ENCODE measurements around the gene DAAM1. TPM values are rescaled to one million over a fixed set of nuclear protein-coding genes. Genes with fewer than 3 reads are reported as not detected.

The DAAM1 gene
- total RNA-seq, 2 experiments from 2014 or later = 30.1 to 72.8 TPM

DNA sequence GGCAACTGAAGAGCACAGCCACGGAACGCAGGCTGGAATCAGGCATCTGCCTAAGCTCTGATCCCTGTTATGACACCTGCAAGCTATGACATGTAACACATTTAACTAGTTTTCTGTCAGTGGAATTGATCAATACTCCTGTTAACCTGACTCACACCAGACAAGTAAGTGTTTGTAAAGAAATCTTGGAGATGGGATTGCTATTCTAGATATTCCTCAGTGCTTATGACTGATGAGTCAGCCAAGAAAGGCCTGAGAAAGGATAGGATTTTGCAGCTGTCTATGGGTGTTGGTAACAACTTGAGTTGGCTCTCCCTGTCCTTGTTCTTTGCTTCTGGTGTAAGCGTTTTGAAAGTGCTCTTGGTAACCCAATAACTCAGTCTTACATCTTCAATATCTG lies 166.2 kb downstream of the DAAM1 start:
- peak overlapping the region; percentile 99 for H3K27ac ChIP-seq (ENCODE audit: low read depth, low read length, poor library complexity, severe bottlenecking)
- intact Hi-C loops (cut with micrococcal nuclease; ENCODE audit: unreplicated experiment) = loop anchor here (5.0 kb wide), 3 partner anchors 88 to 207 kb away; partner anchors contain the start of genes JKAMP and L3HYPDH
- no TSS peak for BruUV-seq (replicated peaks)

GRCh38 chr14:59355091-59355490 lies 166.6 kb downstream of the DAAM1 start:
- Histone ChIP-seq H3K4me2 (ENCODE audit: low read length) (peak overlapping the region; percentile 84), H3K4me1 (ENCODE audit: insufficient read depth, low read length, poor library complexity, severe bottlenecking) (peaks cover 75% of the 10 kb centered on the region), H3K9me3 (ENCODE audit: low read length) (no peaks in the 10 kb centered on the region), H3K9me2 (ENCODE audit: insufficient read depth, low read length) (no peaks in the 10 kb centered on the region), H3K4me3 (ENCODE audit: low read depth, low read length, poor library complexity, severe bottlenecking) (no peak overlapping the region), H2AFZ (ENCODE audit: low read length) (no peak overlapping the region; the same call in 1 of the 2 replicates), H4K20me1 (ENCODE audit: insufficient read depth, low read length) (no peaks in the 10 kb centered on the region), H3K36me3 (ENCODE audit: insufficient read depth, low read length) (peaks cover 69% of the 10 kb centered on the region), H3K79me2 (ENCODE audit: insufficient read depth, low read depth, low read length) (peaks cover 4% of the 10 kb centered on the region; the same call in 1 of the 2 replicates), H3K27ac (ENCODE audit: low read depth, low read length, poor library complexity, severe bottlenecking) (peak overlapping the region; percentile 99)
- intact Hi-C loops (cut with micrococcal nuclease; ENCODE audit: unreplicated experiment) = loop anchor here (5.0 kb wide), 3 partner anchors 87 to 208 kb away; partner anchors contain the start of genes JKAMP and L3HYPDH
- no TSS peak for BruUV-seq (replicated peaks)
- ChIA-PET POLR2A (no interaction called here), CTCF (ENCODE audit: unreplicated experiment) (no interaction called here)
- TF ChIP-seq EZH2phosphoT487 (IDR thresholded peaks at IDR 0.05; ENCODE audit: borderline replicate concordance, low read depth, low read length) (no peak), CTCF (conservative IDR thresholded peaks at IDR 0.05; ENCODE audit: low read length) (peak; percentile 65)
- peak; percentile 61 for DNase-seq (ENCODE audit: low spot score)

More for the DNA sequence above, 166.2 kb downstream of the DAAM1 start:
- H3K9me2 ChIP-seq (ENCODE audit: insufficient read depth, low read length) = no peaks in the 10 kb centered on the region
- peaks cover under 1% of the 10 kb centered on the region; the same call in 1 of the 2 replicates for H3K79me2 ChIP-seq (ENCODE audit: insufficient read depth, low read depth, low read length)
- peaks cover 71% of the 10 kb centered on the region for H3K4me1 ChIP-seq (ENCODE audit: insufficient read depth, low read length, poor library complexity, severe bottlenecking)
- H4K20me1 ChIP-seq (ENCODE audit: insufficient read depth, low read length) = no peaks in the 10 kb centered on the region
- no peak overlapping the region for H3K4me3 ChIP-seq (ENCODE audit: low read depth, low read length, poor library complexity, severe bottlenecking)
- no peak overlapping the region; the same call in 1 of the 2 replicates for H2AFZ ChIP-seq (ENCODE audit: low read length)
- no peak for DNase-seq (ENCODE audit: low spot score)
- peak overlapping the region; percentile 84 for H3K4me2 ChIP-seq (ENCODE audit: low read length)
- no peak for TF ChIP-seq EZH2phosphoT487 (IDR thresholded peaks at IDR 0.05; ENCODE audit: borderline replicate concordance, low read depth, low read length)
- no peak for TF ChIP-seq CTCF (conservative IDR thresholded peaks at IDR 0.05; ENCODE audit: low read length)
- ChIA-PET POLR2A (interaction anchor here (1.2 kb wide), 2 partner anchors 30 to 35 kb away, joined by 3 read pairs; no protein-coding TSS in a partner anchor), CTCF (ENCODE audit: unreplicated experiment) (no interaction called here)
- H3K9me3 ChIP-seq (ENCODE audit: low read length) = no peaks in the 10 kb centered on the region
- peaks cover 72% of the 10 kb centered on the region for H3K36me3 ChIP-seq (ENCODE audit: insufficient read depth, low read length)

DNA sequence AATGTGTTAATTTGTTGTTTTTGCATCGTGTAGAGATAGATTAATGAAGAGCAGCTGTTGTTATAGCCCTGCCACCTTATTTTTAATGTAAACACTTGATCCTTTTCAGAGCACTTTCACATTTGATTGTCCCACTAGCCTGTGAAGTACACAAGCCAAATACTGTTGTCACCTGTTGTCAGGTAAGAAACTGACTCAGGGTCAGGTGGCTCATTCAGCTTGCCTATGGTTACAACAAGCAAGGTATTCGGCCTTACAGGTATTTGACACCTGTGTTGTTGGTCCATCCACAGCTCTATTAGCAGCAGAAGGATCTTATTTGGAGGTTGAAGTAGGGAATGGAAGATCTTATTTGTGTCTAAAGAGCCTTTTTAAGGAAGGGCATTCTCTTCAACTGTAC lies 167.8 kb downstream of the DAAM1 start:
- TSS peak; percentile 63 for BruUV-seq (replicated peaks)
- H3K79me2 ChIP-seq (ENCODE audit: insufficient read depth, low read depth, low read length) = peaks cover 13% of the 10 kb centered on the region; the same call in 1 of the 2 replicates
- no peak for TF ChIP-seq EZH2phosphoT487 (IDR thresholded peaks at IDR 0.05; ENCODE audit: borderline replicate concordance, low read depth, low read length)
- TF ChIP-seq CTCF (conservative IDR thresholded peaks at IDR 0.05; ENCODE audit: low read length) = no peak
- intact Hi-C loops (cut with micrococcal nuclease; ENCODE audit: unreplicated experiment) = loop anchor here (2.0 to 5.0 kb wide), 5 partner anchors 66 to 209 kb away; partner anchors contain the start of genes DAAM1, JKAMP and L3HYPDH
- H3K4me1 ChIP-seq (ENCODE audit: insufficient read depth, low read length, poor library complexity, severe bottlenecking) = peaks cover 87% of the 10 kb centered on the region
- POLR2A ChIA-PET = interaction anchor here (0.8 to 4.2 kb wide), 7 partner anchors 15 to 171 kb away, joined by 3 to 23 read pairs (median 4); no protein-coding TSS in a partner anchor
- H4K20me1 ChIP-seq (ENCODE audit: insufficient read depth, low read length) = no peaks in the 10 kb centered on the region
- CTCF ChIA-PET (ENCODE audit: unreplicated experiment) = interaction anchor here (0.6 kb wide), 1 partner anchor 52 kb away, joined by 3 read pairs; no protein-coding TSS in a partner anchor
- no peaks in the 10 kb centered on the region for H3K9me2 ChIP-seq (ENCODE audit: insufficient read depth, low read length)
- no peak overlapping the region for H2AFZ ChIP-seq (ENCODE audit: low read length)
- peak; percentile 52 for DNase-seq (ENCODE audit: low spot score)
- H3K4me2 ChIP-seq (ENCODE audit: low read length) = peak overlapping the region; percentile 84
- peak overlapping the region; percentile 99 for H3K27ac ChIP-seq (ENCODE audit: low read depth, low read length, poor library complexity, severe bottlenecking)
- H3K4me3 ChIP-seq (ENCODE audit: low read depth, low read length, poor library complexity, severe bottlenecking) = peak overlapping the region; percentile 62
- H3K36me3 ChIP-seq (ENCODE audit: insufficient read depth, low read length) = peaks cover 65% of the 10 kb centered on the region
- H3K9me3 ChIP-seq (ENCODE audit: low read length) = no peaks in the 10 kb centered on the region

All from OCI-LY7 (cell line).